Activated naive CD4-positive, alpha-beta T cell treated with anti-CD3 and anti-CD28 coated beads, Interleukin-2, amount 50 U/mL, for 72 hours (primary cell): Measurements from ENCODE around the gene ACAD10. TPM values are rescaled to one million over a fixed set of nuclear protein-coding genes. Genes with fewer than 3 reads are reported as not detected.

Experiments used
- ATAC-seq, 2 donors: fragments of 150-1000 bp; cut with Tn5 transposase; 2 replicates each; pipeline ENCODE4 v1.10.0; 2021; ENCODE audit warnings: mild to moderate bottlenecking in 2 of 2, moderate library complexity in 2 of 2
- DNase-seq, 2 donors: peaks; one replicate each; pipeline ENCODE4 v3.0.0; 2021 to 2022; ENCODE audit warnings: low spot score in 2 of 2
- H3K27ac Mint-ChIP-seq, 2 donors: one replicate each; pipeline ENCODE4 v1.8.0; 2022; ENCODE audit warnings: mild to moderate bottlenecking in 2 of 2, mixed read lengths in 2 of 2
- H3K36me3 Mint-ChIP-seq, 2 donors: one replicate each; pipeline ENCODE4 v1.8.0; 2022; ENCODE audit warnings: mixed read lengths in 2 of 2
- H3K9me3 Mint-ChIP-seq, 2 donors: one replicate each; pipeline ENCODE4 v1.8.0; 2022; ENCODE audit warnings: mixed read lengths in 2 of 2
- total RNA-seq, 2 donors: library from RNA; stranded (reverse); gene quantifications; one replicate each; pipeline ENCODE4 v1.2.3, GENCODE V29; 2022

ACAD10 gene
- total RNA-seq, 2 donors from 2014 or later, result 23.3 to 31.4 TPM

DNA sequence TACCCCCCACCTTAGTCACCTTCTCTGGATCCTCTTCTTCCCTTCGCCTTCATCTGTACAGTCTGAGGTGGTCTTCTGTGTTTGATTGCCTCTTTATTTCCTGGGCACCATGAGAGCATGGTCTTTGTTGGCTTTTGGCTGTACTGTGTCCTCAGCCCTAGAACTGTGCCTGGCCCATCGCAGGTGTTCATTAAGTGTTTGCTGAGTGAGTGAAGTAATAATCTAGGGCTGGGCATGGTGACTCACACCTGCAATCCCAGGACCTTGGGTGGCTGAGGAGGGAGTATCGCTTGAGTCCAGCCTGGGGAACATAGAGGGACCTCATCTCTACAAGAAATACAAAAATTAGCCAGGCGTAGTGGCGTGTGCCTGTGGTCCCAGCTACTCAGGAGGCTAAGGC lies 94.8 kb downstream of the ACAD10 start:
- no peak for ATAC-seq

DNA sequence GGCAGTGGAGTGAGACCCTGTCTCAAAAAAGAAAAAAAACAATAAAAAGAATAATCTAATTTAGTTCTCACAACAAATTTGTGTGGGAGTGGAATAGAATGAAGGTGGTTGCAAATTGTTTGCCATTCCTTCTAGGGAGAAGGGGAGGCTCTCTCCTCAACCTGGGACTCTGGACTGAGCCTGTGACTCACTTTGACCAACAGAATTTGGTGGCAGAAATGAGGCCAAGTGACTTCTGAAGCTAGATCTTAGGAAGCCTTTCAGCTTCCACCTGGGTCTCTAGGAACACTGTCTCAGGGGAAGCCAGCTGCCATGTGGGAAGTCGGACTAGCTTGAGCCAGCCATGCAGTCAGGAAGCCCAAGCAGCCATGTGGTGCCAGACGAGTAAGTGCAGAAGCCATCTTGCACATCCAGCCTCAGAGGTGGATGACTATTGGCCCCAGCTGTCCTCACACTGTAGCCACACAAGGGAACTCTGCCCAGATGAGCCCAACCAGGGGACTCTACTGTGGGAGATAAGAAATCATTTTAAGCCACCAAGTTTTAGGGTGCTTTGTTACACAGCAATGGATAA lies 95.3 kb downstream of the ACAD10 start:
- H3K9me3 Mint-ChIP-seq, result no peaks in the 10 kb centered on the region
- no peak for ATAC-seq
- no peaks in the 10 kb centered on the region for H3K36me3 Mint-ChIP-seq
- no peak overlapping the region for H3K27ac Mint-ChIP-seq
- DNase-seq, result no peak

More for the DNA sequence above, 94.8 kb downstream of the ACAD10 start:
- H3K36me3 Mint-ChIP-seq, result no peaks in the 10 kb centered on the region
- peak overlapping the region in 1 of 2 donors; percentile 65 for H3K27ac Mint-ChIP-seq
- H3K9me3 Mint-ChIP-seq, result no peaks in the 10 kb centered on the region
- no peak for DNase-seq

DNA sequence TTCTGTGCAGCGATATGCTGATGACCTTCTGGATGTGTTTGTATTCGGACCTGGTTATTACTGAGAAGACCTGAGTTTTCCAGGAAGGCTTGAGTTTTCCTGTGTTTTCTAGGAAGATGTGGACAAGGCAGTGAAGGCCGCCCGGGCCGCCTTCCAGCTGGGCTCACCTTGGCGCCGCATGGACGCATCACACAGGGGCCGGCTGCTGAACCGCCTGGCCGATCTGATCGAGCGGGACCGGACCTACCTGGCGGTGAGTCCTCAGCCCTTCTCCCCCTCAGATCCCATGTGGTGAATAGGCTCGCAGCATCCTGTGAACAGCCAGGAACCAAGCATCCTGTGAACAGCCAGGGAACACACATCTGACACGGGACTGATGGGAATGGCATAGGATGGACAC lies 97.2 kb downstream of the ACAD10 start:
- Mint-ChIP-seq H3K27ac (no peak overlapping the region), H3K9me3 (no peaks in the 10 kb centered on the region), H3K36me3 (no peaks in the 10 kb centered on the region)
- ATAC-seq, result no peak
- no peak for DNase-seq

DNA sequence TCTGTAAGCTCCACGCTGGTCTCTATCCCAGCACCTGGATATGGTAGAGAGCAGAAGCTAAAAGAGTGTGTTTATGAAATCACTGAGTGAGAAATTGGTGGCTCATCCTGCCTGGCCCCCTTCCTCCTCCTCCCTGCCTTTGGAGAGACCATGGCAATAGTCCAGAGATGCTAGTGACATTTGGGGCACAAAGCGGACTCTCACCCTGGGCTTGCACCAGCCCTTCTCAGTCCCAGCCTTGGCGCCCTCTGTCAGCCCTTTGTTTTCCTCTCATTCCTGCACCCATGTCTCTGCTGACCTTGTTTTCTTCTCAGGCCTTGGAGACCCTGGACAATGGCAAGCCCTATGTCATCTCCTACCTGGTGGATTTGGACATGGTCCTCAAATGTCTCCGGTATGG lies 99.1 kb downstream of the ACAD10 start:
- Mint-ChIP-seq H3K36me3 (no peaks in the 10 kb centered on the region), H3K27ac (no peak overlapping the region), H3K9me3 (no peaks in the 10 kb centered on the region)
- ATAC-seq, result no peak
- DNase-seq, result no peak

DNA sequence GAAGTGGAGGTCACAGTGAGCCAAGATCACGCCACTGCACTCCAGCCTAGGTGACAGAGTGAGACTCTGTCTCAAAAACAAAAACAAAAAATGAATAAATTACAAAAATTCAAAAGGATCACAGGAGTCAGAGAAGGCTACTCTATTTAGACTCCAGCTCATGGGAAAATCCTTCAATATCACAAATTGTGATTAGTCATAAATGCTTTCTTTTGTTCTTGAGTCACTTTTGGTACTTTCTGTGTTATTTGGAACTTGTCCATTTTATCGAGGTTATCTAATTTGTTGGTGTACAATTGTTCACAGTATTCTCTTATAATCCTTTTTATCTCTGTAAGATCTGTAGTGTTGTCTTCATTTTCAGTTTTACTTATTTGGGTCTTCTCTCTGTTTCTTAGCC lies 99.8 kb downstream of the ACAD10 start:
- ATAC-seq, result no peak
- H3K27ac Mint-ChIP-seq, result no peak overlapping the region
- DNase-seq, result no peak
- H3K36me3 Mint-ChIP-seq, result no peaks in the 10 kb centered on the region
- no peaks in the 10 kb centered on the region for H3K9me3 Mint-ChIP-seq

DNA sequence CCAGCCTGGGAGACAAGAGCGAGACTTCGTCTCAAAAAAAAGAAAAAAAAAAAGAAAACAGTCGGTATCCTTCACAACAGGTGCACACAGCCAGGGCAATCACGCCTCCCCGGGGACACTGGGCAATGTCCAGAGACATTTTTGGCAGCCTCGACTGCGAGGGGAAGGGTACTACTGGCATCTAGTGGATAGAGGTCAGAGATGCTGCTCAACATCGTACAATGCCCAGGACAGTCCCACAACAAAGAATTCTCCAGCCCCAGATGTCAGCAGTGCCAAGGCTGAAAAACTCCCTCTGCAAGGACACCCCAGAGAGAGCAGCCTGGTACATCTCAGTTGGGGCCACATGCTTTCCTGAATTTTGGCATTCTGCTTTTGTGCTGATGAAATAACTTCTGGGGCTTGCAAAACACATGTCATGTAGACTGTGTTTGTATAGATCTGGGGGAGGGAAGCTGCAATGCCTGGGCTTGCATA lies 102.4 kb downstream of the ACAD10 start:
- Mint-ChIP-seq H3K27ac (no peak overlapping the region), H3K36me3 (no peaks in the 10 kb centered on the region), H3K9me3 (no peaks in the 10 kb centered on the region)
- DNase-seq (no peak), ATAC-seq (no peak)

DNA sequence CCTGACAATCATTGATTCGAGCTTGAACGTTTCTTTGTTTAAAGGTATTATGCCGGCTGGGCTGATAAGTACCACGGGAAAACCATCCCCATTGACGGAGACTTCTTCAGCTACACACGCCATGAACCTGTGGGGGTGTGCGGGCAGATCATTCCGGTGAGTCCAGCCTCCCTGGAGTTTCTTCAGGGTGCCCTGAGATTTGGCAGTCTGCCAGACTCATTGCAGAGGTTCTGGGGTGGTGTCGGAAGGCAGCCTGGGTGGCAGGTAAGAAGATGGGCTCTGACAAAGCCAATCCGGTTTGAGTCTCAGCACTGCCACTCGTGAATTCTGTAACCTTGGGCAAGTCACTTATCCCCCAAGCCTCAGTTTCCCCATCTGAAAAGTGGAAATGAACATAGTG lies 103.9 kb downstream of the ACAD10 start:
- DNase-seq, result no peak
- H3K9me3 Mint-ChIP-seq, result no peaks in the 10 kb centered on the region
- no peaks in the 10 kb centered on the region for H3K36me3 Mint-ChIP-seq
- H3K27ac Mint-ChIP-seq, result no peak overlapping the region
- no peak for ATAC-seq

DNA sequence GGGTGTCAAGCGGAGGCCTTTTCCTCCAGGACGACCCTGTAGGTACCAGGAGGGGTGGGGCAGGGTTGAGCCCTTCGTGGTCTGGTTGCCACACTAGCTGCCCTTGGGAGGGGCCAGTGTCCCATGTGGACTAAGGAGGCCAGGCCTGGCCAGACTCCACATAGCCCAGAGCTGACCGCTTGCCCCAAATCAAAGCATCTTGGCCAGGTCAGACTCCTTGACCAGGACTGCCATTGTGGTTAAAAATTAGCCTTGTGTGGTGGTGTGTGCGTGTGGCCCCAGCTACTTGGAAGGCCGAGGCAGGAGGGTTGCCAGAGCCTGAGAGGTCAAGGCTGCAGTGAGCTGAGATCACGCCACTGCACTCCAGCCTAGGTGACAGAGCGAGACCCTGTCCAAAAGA lies 105.7 kb downstream of the ACAD10 start:
- no peak for ATAC-seq
- DNase-seq, result no peak
- Mint-ChIP-seq H3K36me3 (no peaks in the 10 kb centered on the region), H3K9me3 (no peaks in the 10 kb centered on the region), H3K27ac (no peak overlapping the region)

DNA sequence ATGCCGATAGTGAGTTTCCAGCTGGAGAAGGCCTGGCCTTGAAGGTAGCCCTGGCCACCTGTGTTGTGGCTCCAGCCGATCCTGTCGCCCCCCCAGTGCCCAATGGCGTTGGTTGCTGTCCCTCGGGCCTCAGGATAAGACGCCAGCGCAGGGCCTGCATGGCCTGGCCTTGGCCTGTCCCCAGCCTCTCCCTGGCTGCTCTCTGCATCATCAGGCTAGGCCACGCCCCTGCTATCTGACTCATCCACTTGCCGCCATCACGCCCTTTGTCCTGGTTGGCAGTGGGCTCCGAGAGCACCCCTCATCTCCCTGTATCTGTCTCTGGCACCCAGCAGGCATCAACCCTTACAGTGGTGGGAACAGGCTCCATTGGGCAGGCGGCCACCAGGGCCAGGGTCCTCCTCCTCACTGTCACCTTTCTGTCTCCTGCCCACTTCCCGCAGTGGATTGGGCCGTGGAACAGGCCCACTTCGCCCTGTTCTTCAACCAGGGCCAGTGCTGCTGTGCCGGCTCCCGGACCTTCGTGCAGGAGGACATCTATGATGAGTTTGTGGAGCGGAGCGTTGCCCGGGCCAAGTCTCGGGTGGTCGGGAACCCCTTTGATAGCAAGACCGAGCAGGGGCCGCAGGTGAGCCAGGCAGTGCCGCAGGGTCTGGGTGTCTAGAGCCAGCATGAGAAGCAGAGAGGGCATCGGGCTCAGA lies 106.5 kb downstream of the ACAD10 start:
- no peak for ATAC-seq
- no peak for DNase-seq
- H3K9me3 Mint-ChIP-seq, result no peaks in the 10 kb centered on the region
- H3K36me3 Mint-ChIP-seq, result no peaks in the 10 kb centered on the region
- H3K27ac Mint-ChIP-seq, result no peak overlapping the region

DNA sequence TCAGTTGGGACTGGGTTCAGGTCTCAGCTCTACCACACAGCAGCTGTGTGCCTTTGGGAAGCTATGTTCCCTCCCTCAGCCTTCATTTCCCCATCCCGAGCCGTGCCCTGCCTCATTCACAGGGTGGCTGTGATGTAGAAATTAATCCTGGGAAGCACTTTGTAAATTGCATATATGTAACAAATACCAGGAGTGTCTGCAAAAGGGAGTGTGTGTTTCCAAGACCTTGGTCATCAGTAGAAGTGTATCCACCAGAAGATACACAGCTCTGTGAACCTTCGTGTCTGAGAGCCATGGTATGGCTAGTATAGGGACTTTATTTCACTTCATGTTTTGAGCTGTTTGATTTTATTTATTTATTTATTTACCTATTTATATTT lies 107.0 kb downstream of the ACAD10 start:
- Mint-ChIP-seq H3K27ac (no peak overlapping the region), H3K9me3 (no peaks in the 10 kb centered on the region), H3K36me3 (no peaks in the 10 kb centered on the region)
- no peak for ATAC-seq
- no peak for DNase-seq

DNA sequence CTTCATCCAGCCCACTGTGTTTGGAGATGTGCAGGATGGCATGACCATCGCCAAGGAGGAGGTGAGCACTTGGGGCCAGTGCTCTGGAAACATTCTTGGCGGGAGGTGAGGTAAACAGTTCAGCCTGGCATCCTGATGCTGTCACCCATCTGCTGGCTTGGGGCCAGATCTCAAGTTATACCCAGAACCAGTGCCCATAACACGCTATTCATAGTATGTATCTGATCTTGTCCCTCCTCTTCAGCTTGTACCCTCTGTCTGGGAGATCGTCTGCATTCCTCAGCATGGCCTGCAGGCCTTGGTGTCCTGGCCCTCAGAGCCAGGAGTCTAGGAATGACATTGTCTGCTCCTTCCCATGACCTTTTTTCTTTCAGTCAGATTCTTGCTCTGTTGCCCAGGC lies 112.3 kb downstream of the ACAD10 start:
- Mint-ChIP-seq H3K27ac (no peak overlapping the region), H3K9me3 (no peaks in the 10 kb centered on the region), H3K36me3 (no peaks in the 10 kb centered on the region)
- DNase-seq (no peak), ATAC-seq (no peak)

DNA sequence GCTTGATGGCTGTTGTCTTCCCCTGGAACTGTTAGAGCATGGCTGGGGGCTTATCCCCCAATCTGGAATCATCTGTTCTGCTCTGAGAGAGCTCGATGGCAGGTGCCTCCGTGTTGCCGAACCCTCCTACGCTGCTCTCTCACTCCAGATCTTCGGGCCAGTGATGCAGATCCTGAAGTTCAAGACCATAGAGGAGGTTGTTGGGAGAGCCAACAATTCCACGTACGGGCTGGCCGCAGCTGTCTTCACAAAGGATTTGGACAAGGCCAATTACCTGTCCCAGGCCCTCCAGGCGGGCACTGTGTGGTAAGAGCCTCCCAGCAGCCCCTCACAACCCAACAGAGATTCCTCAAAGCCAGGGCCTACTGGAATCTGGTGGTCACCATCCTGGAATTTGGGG lies 113.9 kb downstream of the ACAD10 start:
- Mint-ChIP-seq H3K9me3 (no peaks in the 10 kb centered on the region), H3K36me3 (no peaks in the 10 kb centered on the region), H3K27ac (no peak overlapping the region)
- ATAC-seq, result no peak
- no peak for DNase-seq

DNA sequence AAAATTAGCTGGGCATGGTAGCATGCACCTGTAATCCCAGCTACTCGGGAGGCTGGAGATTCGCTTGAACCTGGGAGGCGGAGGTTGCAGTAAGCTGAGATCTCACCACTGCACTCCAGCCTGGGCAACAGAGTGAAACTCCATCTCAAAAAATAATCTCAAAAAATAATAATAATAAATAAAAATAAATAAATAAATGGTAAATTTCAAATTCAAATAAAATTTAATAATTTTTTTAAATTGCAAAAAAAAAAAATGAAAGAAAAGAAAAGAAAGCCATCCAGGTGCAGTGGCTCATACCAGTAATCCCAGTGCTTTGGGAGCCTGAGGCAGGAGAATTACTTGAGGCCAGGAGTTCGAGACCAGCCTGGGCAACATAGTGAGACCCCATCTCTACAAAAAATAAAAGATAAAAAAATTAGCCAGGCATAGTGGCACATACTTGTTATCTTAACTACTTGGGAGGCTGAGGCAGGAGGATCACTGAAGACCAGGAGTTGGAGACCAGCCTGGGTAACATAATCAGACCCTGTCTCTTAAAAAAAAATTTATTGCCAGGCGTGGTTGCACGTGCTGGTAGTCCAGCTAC lies 117.3 kb downstream of the ACAD10 start:
- Mint-ChIP-seq H3K27ac (no peak overlapping the region), H3K36me3 (no peaks in the 10 kb centered on the region), H3K9me3 (no peaks in the 10 kb centered on the region)
- ATAC-seq (no peak), DNase-seq (no peak)

DNA sequence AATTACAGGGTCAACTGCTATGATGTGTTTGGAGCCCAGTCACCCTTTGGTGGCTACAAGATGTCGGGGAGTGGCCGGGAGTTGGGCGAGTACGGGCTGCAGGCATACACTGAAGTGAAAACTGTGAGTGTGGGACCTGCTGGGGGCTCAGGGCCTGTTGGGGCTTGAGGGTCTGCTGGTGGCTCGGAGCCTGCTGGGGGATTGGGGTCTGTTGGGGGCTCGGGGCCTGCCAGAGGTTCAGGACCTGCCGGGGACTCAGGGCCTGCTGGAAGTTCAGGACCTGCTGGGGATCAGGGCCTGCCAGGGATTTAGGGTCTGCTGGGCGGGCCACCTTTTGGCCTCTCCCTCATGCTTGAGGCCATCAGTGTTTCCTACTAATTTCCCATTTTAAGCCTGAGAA lies 118.0 kb downstream of the ACAD10 start:
- DNase-seq, result no peak
- ATAC-seq, result no peak
- H3K36me3 Mint-ChIP-seq, result no peaks in the 10 kb centered on the region
- no peaks in the 10 kb centered on the region for H3K9me3 Mint-ChIP-seq
- H3K27ac Mint-ChIP-seq, result no peak overlapping the region

DNA sequence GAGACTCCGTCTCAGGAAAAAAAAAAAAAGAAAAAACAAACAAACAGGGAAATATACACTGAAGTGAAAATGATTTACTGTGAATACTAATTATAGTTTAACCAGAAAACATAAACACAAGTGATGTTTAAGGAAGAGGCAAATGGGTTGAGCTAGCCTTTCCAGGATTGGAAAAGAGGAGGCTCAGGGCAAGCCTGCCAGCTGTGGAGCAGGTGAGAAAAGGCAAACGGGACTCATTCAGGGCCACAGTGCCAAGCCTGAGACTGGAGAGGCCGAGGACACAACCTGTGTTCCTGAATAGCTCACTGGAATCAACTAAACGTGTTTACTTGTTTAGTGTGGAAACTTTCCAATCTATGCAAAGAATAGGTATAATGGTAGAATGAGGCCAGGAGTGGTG lies 120.5 kb downstream of the ACAD10 start:
- H3K9me3 Mint-ChIP-seq, result no peaks in the 10 kb centered on the region
- no peak for ATAC-seq
- no peaks in the 10 kb centered on the region for H3K36me3 Mint-ChIP-seq
- no peak for DNase-seq
- no peak overlapping the region for H3K27ac Mint-ChIP-seq
